GM12874 (cell line): ENCODE measurements around the gene ZBP1.

Experiments
- CTCF ChIP-seq: IDR thresholded peaks from 2 replicates; pipeline ENCODE4 v1.5.1; 2011; ENCODE audit warnings: low read depth, mild to moderate bottlenecking, control low read depth, low read length, moderate library complexity; ENCODE audit not compliant: insufficient read depth

ZBP1 gene

GRCh38 chr20:57581202-57582028, 38.8 kb downstream of the ZBP1 start:
- TF ChIP-seq CTCF, result no peak

- no peak for TF ChIP-seq CTCF
These were observed 39.6 kb downstream of the ZBP1 start for GRCh38 chr20:57580478-57581201.

- no peak for TF ChIP-seq CTCF
These were observed 40.3 kb downstream of the ZBP1 start for GRCh38 chr20:57579898-57580447.

GRCh38 chr20:57579331-57579897, 40.8 kb downstream of the ZBP1 start:
- no peak for TF ChIP-seq CTCF

GRCh38 chr20:57578476-57579165, 41.6 kb downstream of the ZBP1 start:
- TF ChIP-seq CTCF, result no peak

GRCh38 chr20:57577679-57578475, 42.3 kb downstream of the ZBP1 start:
- no peak for TF ChIP-seq CTCF
